T-helper 2 cell treated with Interferon-gamma antibody and Interleukin-4, amounts not matched to agents 5 μg/mL and 100 μg/mL, for 36 hours (primary cell): ENCODE results near the gene SLX4IP.

ENCODE experiments used
- DNase-seq: peaks from one replicate; pipeline ENCODE4 v3.0.0; 2021; ENCODE audit warnings: low spot score
- H3K27ac Mint-ChIP-seq: one replicate; pipeline ENCODE4 v1.8.0; 2021; ENCODE audit warnings: mild to moderate bottlenecking, mixed read lengths
- H3K27me3 Mint-ChIP-seq: one replicate; pipeline ENCODE4 v1.8.0; 2021; ENCODE audit warnings: low read depth, mixed read lengths
- H3K36me3 Mint-ChIP-seq: one replicate; pipeline ENCODE4 v1.8.0; 2021; ENCODE audit warnings: low read depth, mixed read lengths
- H3K4me1 Mint-ChIP-seq: one replicate; pipeline ENCODE4 v1.8.0; 2021; ENCODE audit warnings: low read depth, mixed read lengths
- H3K4me3 Mint-ChIP-seq: one replicate; pipeline ENCODE4 v1.8.0; 2022; ENCODE audit warnings: mild to moderate bottlenecking, moderate library complexity, mixed read lengths
- H3K9me3 Mint-ChIP-seq: one replicate; pipeline ENCODE4 v1.8.0; 2021; ENCODE audit warnings: mixed read lengths

SLX4IP gene

DNA sequence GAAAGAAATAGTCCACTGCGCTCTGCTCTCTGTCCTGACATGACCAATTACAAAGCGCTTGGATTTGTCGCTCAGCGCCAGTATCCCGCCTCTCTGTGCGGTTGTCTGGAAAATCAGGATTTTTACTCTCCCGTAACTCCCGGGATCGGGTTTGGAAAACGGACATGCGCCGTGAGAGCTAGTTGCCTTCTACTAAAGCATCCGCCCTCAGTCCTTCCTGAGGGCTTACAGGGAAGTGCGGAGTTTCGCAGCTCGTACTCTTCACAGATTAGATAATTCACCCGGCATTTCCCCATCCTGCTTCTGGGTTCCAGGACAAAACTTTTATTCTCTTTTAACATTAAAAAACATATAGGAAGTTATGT is 656 bp upstream of the SLX4IP start:
- Mint-ChIP-seq H3K27me3 (no peaks in the 10 kb centered on the region), H3K4me3 (peak overlapping the region; percentile 94), H3K4me1 (peaks cover 46% of the 10 kb centered on the region), H3K27ac (peak overlapping the region; percentile 95), H3K36me3 (peaks cover 8% of the 10 kb centered on the region), H3K9me3 (no peaks in the 10 kb centered on the region)
- peak; percentile 77 for DNase-seq

DNA sequence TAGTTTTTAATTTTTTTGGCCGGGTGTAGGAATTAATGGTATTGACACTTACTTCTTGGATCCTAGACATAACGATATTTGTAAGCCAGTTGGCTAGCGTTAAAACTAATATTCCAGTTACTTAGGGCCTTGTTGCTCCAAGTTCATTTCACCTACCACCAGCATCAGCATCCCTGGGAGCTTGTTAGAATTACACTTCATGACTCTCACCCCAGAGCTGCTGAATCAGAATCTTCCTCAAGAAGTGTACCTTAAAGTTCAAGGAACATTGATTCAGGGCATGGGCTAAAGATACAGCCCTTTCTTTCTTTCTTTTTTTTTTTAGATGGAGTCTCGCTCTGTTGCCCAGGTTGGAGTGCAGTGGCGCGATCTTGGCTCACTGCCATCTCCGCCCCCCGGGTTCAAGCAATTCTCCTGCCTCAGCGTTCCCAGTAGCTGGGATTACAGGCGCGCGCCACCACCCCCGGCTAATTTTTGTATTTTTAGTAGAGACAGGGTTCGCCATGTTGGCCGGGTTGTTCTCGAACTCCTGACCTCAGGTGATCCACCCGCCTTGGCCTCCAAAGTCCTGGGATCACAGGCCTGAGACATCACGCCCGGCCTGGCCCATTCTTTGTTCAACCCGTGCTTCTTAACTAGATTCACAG is 1.1 kb downstream of the SLX4IP start:
- no peak for DNase-seq
- Mint-ChIP-seq H3K36me3 (peaks cover 18% of the 10 kb centered on the region), H3K9me3 (no peaks in the 10 kb centered on the region), H3K27me3 (no peaks in the 10 kb centered on the region), H3K27ac (no peak overlapping the region), H3K4me1 (peaks cover 38% of the 10 kb centered on the region), H3K4me3 (peak overlapping the region; percentile 94)

- Mint-ChIP-seq H3K9me3 (no peaks in the 10 kb centered on the region), H3K27ac (peak overlapping the region; percentile 78), H3K4me1 (peaks cover 31% of the 10 kb centered on the region), H3K4me3 (peak overlapping the region; percentile 54), H3K27me3 (no peaks in the 10 kb centered on the region), H3K36me3 (peaks cover 19% of the 10 kb centered on the region)
- no peak for DNase-seq
These were observed 3.1 kb downstream of the SLX4IP start for GRCh38 chr20:10438217-10438616.

- Mint-ChIP-seq H3K4me1 (peaks cover 30% of the 10 kb centered on the region), H3K4me3 (no peak overlapping the region), H3K27ac (peak overlapping the region; percentile 49), H3K9me3 (peaks cover 4% of the 10 kb centered on the region), H3K36me3 (peaks cover 34% of the 10 kb centered on the region), H3K27me3 (no peaks in the 10 kb centered on the region)
- no peak for DNase-seq
These were observed 8.8 kb downstream of the SLX4IP start for GRCh38 chr20:10443936-10444335.

DNA sequence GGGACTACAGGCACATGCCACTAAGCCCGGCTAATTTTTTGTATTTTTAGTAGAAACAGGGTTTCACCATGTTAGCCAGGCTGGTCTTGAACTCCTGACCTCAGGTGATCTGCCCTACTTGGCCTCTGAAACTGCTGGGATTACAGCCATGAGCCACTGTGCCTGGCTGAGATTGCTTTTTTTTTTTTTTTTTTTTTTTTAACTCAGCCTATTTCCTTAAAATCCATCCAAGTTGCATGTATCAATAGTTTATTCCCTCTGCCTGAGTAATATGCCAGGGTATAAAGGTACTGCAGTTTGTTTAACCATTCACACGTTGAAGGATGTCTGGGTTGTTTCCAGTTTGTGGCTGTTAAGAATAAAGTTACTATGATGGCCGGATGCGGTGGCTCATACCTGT is 10.7 kb downstream of the SLX4IP start:
- no peak for DNase-seq
- Mint-ChIP-seq H3K4me3 (no peak overlapping the region), H3K27ac (peak overlapping the region; percentile 39), H3K27me3 (no peaks in the 10 kb centered on the region), H3K4me1 (peaks cover 34% of the 10 kb centered on the region), H3K36me3 (peaks cover 32% of the 10 kb centered on the region), H3K9me3 (peaks cover 4% of the 10 kb centered on the region)

DNA sequence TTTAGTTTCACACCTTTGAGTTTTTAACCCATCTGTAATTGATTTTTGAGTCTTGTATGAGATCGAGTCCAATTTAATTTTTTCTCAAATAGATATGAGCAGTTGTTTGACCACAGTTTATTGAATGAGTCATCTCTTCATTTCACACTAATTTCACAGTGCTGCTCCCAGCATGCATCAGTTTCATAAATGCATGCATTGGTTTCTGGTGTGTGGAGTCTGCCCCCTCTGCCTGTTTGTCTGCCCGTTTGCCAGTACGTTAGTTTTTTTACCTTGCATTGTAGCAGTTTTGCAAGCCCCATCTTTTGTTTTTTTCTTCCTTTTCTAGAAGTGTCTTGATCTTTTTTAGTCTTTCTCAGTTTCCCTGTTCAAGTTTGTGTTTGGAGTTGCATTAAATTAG is 11.9 kb downstream of the SLX4IP start:
- H3K27me3 Mint-ChIP-seq, result no peaks in the 10 kb centered on the region
- peak overlapping the region; percentile 92 for H3K27ac Mint-ChIP-seq
- H3K36me3 Mint-ChIP-seq, result peaks cover 29% of the 10 kb centered on the region
- peak overlapping the region; percentile 76 for H3K4me3 Mint-ChIP-seq
- DNase-seq, result peak; percentile 69
- peaks cover 35% of the 10 kb centered on the region for H3K4me1 Mint-ChIP-seq
- peaks cover 4% of the 10 kb centered on the region for H3K9me3 Mint-ChIP-seq

DNA sequence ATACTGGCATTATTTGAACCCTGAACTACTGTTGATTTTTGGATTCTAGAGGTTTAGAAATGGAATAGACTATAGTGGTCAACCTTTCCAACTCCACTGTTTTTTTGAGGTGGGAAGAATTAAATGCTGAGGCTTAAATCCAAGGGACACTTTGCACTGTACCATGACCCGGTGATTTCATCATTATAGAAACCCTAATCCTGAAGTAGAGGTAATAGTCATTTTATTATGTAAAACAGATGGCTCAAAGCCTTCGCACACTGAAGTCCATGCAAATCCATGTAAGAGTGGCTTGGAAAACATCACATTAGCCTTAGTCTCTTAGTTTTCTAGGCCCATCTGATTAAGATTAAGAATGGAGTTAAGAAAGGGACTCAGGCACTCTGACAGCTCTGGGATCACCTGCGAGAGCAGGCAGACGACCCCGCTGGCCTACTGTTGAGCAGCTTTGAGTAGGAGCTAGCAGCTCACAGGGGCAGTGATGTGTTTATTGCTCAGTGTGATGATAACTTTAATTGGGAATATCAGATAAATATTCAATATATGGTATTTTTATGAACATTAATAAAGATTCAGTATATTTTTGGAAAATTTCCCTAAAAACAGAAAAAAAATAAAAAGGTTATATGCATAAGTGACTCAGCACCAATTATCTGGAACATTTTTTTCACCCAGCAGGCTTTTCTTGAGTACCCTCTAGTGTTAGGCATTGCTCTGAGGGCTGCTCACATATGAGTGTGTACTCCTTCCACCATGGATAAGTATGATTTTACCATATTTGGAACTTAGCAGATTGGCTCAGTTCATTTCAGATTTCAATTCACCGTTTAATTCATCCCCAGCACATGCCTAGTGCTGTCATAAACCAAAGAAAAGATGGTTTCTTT is 13.4 kb downstream of the SLX4IP start:
- DNase-seq, result no peak
- Mint-ChIP-seq H3K4me1 (peaks cover 37% of the 10 kb centered on the region), H3K27me3 (no peaks in the 10 kb centered on the region), H3K27ac (peak overlapping the region; percentile 52), H3K4me3 (peak overlapping the region; percentile 76), H3K9me3 (peaks cover 4% of the 10 kb centered on the region), H3K36me3 (peaks cover 29% of the 10 kb centered on the region)

DNA sequence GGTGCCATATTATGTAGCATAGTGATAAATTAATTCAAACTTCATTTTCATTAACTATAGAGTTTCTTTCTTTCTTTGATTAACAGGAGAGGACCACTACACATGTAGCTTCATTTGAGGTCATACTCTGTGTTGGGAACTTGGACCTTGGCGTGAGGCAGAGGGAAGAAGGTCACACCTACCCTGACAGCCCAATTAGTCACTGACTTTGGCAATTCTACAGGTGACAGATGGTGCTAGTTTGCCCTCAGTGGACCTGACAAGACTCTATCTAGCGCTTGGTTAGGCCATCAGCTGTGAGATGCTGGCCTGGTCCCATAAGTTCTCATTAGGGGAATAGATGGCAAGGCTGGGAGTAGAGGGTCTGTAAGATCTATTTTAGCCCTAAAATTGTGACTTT is 14.2 kb downstream of the SLX4IP start:
- DNase-seq, result no peak
- Mint-ChIP-seq H3K27me3 (no peaks in the 10 kb centered on the region), H3K36me3 (peaks cover 24% of the 10 kb centered on the region), H3K4me3 (no peak overlapping the region), H3K27ac (no peak overlapping the region), H3K9me3 (no peaks in the 10 kb centered on the region), H3K4me1 (peaks cover 40% of the 10 kb centered on the region)

- Mint-ChIP-seq H3K27ac (peak overlapping the region; percentile 83), H3K36me3 (peaks cover 22% of the 10 kb centered on the region), H3K27me3 (no peaks in the 10 kb centered on the region), H3K4me3 (peak overlapping the region; percentile 64), H3K9me3 (peaks cover 9% of the 10 kb centered on the region), H3K4me1 (peaks cover 24% of the 10 kb centered on the region)
- peak; percentile 29 for DNase-seq
These were observed 18.1 kb downstream of the SLX4IP start for GRCh38 chr20:10453241-10453640.

DNA sequence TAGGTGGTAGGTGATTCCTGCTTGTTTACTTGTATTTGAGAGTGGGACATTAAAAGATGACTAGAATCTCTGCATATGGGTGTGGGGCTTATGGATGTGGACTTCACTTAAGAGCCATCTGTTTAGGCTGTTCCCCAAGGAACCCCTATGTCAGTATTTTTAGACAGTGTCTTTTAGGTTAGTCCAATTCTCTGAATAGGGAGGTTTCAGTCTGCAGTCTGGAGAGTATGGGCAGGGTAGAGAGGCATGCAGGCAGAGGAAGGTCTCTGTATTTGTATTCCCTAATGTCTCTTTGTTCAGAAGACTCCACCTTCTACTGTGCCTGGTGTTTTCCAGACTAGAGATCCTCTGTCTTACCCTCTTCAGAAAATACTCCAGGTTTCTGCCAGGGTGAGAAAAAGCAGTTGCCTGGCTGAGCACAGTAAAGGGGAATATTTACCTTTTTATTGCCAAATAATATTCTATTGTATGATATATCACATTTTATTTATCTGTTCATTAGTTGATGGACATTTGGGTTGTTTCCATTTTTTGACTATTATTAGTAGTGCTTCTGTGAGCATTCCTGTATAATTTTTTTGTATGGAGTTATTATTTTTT is 19.1 kb downstream of the SLX4IP start:
- peaks cover 30% of the 10 kb centered on the region for H3K36me3 Mint-ChIP-seq
- no peaks in the 10 kb centered on the region for H3K27me3 Mint-ChIP-seq
- peaks cover 21% of the 10 kb centered on the region for H3K4me1 Mint-ChIP-seq
- peak overlapping the region; percentile 83 for H3K27ac Mint-ChIP-seq
- H3K9me3 Mint-ChIP-seq, result peaks cover 18% of the 10 kb centered on the region
- peak overlapping the region; percentile 64 for H3K4me3 Mint-ChIP-seq
- no peak for DNase-seq

DNA sequence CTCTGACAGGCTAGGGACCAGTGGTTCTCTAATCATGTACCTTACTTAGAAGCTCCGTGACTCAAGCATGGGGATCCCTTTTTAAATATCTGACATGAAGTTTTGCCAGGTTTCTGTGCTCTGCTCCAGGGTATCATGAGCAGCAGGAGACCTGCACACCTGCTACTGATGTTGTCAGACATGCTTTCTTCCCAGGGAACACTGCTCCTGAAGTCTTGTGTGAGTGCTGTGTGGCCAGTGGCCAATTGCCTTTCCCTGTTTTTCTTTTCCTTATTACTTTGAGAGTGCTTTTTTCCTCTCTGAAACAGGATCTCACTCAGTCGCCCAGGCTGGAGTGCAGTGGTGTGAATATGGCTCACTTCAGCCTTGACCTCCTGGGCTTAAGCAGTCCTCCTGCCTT is 26.4 kb downstream of the SLX4IP start:
- no peak for DNase-seq
- peaks cover 61% of the 10 kb centered on the region for H3K36me3 Mint-ChIP-seq
- no peak overlapping the region for H3K27ac Mint-ChIP-seq
- peaks cover 45% of the 10 kb centered on the region for H3K9me3 Mint-ChIP-seq
- H3K27me3 Mint-ChIP-seq, result no peaks in the 10 kb centered on the region
- H3K4me3 Mint-ChIP-seq, result no peak overlapping the region
- peaks cover 18% of the 10 kb centered on the region for H3K4me1 Mint-ChIP-seq

DNA sequence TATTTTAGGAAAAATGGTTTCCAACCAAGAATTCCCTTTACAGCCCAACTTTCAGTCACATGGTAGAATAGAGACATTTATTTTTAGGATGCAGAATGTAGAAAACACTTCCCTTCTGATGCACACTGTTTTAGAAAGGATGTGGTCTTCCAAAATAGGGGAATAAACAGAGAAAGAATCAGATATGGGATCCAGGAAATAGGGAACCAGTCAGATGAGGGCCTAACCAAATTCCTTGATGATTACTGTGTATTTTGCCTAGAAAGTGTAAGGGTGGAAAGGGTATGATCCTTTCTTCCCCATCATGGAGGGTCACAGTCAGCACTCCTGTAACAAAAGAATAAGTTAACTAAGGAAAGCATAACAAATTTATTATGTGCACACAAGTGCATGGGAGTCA is 27.4 kb downstream of the SLX4IP start:
- Mint-ChIP-seq H3K4me1 (peaks cover 18% of the 10 kb centered on the region), H3K36me3 (peaks cover 55% of the 10 kb centered on the region), H3K4me3 (no peak overlapping the region), H3K27ac (no peak overlapping the region), H3K27me3 (no peaks in the 10 kb centered on the region), H3K9me3 (peaks cover 39% of the 10 kb centered on the region)
- no peak for DNase-seq

DNA sequence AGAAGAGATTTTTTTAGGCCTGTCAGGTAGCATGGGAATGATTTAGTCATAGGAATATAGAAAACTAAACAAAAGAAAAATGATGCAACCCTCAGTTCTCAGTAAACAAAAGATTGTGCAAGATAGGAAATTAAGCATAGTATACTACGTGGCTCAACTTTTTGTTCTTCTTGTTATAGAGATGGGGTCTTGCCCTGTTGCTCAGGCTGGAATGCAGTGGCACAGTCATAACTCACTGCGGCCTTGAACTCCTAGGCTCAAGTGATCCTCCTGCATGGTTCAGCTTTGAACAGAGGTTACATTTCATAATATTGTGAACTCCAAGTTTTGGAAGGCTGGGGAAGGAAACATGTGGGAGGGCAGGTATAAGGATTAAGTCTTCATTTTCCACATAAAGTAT is 28.5 kb downstream of the SLX4IP start:
- H3K4me3 Mint-ChIP-seq, result no peak overlapping the region
- no peak overlapping the region for H3K27ac Mint-ChIP-seq
- peaks cover 47% of the 10 kb centered on the region for H3K36me3 Mint-ChIP-seq
- H3K9me3 Mint-ChIP-seq, result peaks cover 34% of the 10 kb centered on the region
- peaks cover 26% of the 10 kb centered on the region for H3K4me1 Mint-ChIP-seq
- no peaks in the 10 kb centered on the region for H3K27me3 Mint-ChIP-seq
- no peak for DNase-seq

DNA sequence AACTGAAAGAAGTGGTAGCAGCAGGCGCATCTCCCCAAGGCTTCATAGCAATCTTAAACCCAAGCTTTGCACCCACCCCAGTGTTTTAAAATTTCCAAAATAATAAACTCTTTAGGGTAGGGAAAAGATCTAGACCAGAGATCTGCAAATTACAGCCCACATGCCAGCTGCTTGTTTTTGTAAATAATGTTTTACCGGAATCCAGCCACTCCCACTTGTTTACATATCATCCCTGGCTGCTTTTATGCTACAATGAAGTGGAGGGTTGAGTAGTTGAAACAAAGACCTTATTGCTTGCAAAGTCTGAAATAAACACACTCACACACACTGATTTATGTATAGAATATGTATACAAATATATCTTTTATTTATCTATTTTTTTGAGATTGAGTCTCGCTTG is 30.0 kb downstream of the SLX4IP start:
- H3K4me1 Mint-ChIP-seq, result peaks cover 32% of the 10 kb centered on the region
- H3K27ac Mint-ChIP-seq, result no peak overlapping the region
- H3K27me3 Mint-ChIP-seq, result no peaks in the 10 kb centered on the region
- H3K4me3 Mint-ChIP-seq, result no peak overlapping the region
- peaks cover 38% of the 10 kb centered on the region for H3K36me3 Mint-ChIP-seq
- DNase-seq, result no peak
- peaks cover 21% of the 10 kb centered on the region for H3K9me3 Mint-ChIP-seq
